ENCODE results near the gene ZBTB22. TPM values are rescaled to one million over a fixed set of nuclear protein-coding genes. Genes with fewer than 3 reads are reported as not detected.
A peak's percentile ranks its signal among the peaks of the same experiment; 100 is the strongest.

ZBTB22 gene
- total RNA-seq, 1 donor from 2014 or later: 7.7 TPM

DNA sequence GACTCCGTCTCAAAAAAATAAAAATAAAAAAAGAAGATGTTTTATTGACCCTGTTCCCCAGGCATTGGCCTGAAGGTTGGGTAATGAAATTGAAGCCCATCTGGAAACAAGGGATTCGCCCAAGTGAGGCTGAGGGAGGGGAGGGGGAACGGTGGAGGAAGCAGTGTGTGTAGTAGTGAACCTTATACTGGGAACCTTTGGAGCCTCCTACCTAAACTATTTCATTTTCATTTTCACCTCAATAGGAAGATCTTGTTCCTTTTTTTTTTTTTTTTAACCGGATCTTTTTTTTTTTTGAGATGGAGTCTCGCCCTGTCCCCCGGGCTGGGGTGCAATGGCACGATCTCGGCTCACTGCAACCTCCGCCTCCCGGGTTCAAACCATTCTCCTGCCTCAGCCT, 13.2 kb upstream of the ZBTB22 start:
- ATAC-seq (no peak), DNase-seq (ENCODE audit: low spot score) (no peak)

DNA sequence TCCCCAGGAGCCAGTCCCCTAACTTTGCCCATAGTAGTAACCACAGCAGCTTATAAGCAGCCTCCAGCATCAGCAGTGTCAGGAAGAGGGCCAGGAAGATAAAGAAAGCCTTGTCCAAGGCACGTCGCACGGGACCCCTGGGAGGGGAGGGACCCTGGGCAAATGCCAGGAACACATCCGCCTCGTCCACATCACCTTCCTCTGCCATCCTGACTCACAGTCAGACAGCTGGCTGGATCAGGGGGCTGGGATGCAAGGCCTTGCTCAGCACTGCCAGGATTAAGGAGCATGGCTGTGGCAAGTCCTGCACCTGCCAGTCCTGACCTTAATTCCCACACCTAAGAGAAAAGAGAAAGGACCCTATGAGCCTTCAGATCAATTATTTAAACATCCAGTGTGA, 11.5 kb upstream of the ZBTB22 start:
- DNase-seq (ENCODE audit: low spot score): no peak
- ATAC-seq: no peak

DNA sequence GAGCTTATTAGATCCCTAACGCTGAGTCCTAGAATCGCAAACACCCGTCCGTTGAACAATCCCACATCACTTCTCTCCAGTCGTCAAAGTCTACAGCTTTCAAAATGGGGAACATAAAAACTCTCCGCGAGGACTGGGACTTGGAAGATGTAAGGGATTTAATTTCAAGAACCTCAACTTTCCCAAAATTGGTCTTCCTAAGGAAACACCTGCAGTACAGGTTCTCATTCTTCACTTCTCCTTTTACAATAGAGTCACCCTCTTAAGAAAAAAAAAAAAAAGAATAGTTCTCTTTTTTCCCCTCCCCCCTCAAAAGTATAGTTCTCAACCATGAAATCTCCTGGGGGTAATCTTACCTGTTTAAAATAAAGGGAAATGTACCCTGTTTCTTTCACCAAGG, 6.6 kb upstream of the ZBTB22 start:
- no peak for ATAC-seq
- DNase-seq (ENCODE audit: low spot score): no peak

DNA sequence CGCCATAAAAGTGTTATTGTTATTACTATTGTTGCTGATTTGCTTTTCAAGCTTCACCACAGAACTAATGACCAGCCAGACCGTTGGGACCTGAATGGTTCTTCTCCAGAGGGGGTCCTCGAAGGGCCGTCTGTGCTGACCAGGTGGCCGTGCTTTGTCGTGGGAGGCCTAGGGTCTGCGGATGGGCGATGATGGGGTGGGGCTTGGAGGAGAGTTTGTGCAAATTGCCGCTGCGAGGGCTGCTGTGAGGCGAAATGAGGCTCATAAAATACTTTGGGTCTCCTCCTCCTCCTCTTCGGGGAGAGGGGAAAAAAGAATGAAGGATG, 6.0 kb upstream of the ZBTB22 start:
- DNase-seq (ENCODE audit: low spot score) (no peak), ATAC-seq (no peak)

DNA sequence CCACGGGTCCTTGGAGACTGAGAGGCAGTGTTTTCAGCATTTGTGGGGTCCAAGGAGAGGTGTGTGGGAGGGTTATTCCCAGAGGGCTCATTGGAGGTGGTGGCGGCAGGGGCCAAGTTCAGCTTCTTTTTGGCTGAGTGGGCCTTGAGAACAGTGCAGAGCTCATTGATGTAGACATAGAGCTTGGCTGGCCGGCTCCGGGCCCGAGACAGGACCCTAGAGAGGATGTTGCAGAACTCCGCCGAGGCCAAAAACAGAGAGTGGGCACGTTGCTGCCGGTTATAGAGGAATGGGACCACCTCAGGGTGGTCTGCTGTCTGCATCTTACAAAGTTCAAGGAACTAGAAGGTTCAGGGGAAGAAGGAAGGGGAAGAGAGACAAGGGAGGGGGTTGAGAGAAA, 3.7 kb upstream of the ZBTB22 start:
- DNase-seq (ENCODE audit: low spot score) (no peak), ATAC-seq (no peak)

DNA sequence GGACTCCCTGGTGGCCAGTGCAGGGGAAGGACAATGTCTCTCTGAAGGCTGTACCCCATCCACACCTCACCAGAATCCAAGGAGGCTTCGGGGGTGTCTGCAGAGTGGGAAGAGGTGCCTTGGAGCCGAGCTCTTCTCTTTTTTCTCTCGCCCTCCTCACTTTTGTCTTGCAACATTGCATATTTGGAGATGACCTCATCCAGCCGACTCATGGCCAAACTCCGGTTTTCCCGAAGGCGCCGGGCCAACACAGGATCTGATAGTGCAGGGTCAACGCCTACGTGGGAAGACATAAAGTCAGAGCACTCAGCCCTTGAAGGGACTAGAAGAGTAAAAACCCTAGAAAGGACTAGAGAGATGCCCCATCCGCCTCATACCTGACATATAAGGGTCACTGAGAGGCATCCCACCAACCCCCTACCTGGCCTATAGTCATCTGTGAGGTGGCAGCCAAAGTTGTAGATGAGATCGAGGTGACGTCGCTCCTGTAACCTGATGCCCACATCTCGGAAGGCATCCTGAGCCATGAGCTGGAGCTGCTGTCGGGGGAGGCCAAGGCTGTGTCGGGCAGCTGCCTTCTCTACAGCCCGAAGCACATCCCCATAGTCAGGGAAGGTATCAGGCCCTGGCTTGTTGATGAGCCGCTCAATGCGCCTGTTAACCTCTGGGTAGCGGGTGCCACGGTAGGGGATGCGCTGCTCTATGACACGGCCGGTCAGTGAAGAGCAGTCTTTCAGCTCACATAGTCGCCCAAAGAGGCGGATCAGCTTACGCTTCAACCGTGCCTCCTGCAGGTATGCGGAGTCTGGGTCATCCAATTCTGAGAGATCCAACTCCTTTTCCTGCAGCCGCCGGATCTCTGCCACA, 3.0 kb upstream of the ZBTB22 start:
- ATAC-seq: no peak

DNA sequence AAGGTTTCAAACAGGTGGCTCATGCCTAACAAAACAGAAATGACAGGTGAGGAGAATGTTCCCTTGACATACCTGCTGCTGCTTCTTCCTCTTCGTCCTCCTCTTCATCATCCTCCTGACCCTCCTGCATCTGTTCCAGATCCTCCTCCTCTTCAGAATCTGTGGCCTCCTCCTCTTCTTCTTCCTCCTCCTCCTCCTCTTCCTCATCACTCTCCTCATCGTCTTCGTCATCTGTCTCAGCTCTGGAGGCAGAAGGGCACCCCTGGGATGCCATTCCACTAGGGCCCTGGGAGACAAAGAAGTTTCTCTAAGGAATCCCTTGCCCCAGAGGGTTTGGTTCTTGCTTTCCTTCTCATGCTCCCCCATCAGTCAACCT, 2.4 kb upstream of the ZBTB22 start:
- ATAC-seq (no peak), DNase-seq (ENCODE audit: low spot score) (no peak)

More for the DNA sequence above, 3.0 kb upstream of the ZBTB22 start:
- DNase-seq (ENCODE audit: low spot score): peak; percentile 65

DNA sequence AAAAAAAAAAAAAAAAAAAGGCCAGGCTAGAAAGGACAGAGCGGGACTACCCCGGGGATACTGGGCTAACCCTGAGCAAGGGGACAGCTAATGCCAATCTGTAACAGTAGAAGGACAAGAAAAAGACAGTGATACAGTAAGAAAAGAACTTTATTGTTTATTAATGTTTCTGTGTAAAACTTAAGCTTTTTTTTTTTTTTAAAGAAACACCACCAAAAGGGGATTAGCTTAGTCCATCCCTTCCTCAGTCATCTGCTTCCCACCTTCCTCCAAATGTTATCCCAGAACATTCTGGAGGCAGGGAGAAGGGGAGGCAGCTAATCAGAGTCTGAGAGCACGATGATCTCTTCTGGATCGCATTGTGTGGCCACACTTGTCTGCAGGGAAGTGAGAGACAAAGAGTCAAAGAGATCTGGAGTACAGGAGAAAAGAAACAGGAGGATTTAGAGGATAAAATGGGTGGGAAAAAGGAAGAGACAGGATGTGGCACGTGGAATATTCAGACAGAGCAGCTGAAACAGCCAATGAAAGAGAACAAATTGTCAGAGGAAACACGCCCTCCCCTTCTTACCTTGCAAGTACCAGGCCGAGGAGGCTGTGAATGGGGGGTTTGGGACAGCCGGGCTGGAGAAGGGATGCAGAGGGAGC, 1.0 kb upstream of the ZBTB22 start:
- ATAC-seq (no peak), DNase-seq (ENCODE audit: low spot score) (no peak)

DNA sequence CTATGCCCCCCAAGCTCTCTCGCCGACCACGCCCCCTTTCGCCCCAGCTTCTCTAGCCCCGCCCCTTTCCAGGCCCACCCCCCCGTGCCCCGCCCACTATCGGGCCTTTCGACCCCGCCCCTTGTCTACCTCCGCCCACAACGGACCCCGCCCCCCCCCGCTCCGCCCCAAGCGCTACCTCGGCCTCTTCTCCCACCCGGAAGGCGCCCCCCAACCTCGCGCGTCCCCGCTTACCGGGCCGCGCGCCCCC, 200 bp downstream of the ZBTB22 start:
- DNase-seq (ENCODE audit: low spot score): no peak
- ATAC-seq: peak; percentile 6

DNA sequence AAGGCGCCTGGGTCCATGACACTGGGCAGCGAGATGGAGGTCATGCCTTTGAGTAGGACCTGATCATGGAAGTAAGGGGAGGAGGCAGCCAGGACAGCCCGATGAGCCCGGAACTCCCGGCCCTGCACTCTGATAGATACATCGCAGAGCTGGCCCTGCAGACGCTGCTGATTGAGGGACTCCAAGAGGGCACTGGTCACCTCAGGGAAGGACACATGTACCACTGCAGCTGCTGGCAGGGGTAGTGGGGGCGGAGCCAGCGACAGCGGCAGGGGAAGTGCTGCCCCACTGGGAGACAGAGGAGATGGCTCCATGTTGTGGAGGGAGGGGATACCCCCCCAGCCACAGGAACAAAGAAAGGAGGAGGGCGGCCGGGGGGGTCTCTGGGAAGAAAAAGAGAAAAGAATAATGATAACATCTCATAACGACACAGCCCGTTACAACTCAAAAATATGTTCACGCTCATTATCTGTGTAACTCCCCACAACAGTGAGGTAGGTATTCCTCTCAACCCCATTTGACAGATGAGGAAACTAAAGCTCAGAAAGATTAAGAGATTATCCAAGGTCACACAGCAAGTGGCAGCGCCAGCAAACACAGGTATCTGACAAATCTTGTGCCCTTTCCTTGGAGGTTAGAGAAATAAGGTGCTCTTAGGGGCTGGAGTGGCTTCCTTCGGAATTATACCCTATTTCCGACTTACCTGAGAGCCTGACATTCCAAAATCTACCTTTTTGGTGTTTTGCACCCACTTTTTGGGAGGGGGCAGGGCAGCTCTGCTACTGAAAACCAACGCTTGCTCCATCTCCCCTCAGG, 733 bp downstream of the ZBTB22 start:
- ATAC-seq (no peak), DNase-seq (ENCODE audit: low spot score) (no peak)

DNA sequence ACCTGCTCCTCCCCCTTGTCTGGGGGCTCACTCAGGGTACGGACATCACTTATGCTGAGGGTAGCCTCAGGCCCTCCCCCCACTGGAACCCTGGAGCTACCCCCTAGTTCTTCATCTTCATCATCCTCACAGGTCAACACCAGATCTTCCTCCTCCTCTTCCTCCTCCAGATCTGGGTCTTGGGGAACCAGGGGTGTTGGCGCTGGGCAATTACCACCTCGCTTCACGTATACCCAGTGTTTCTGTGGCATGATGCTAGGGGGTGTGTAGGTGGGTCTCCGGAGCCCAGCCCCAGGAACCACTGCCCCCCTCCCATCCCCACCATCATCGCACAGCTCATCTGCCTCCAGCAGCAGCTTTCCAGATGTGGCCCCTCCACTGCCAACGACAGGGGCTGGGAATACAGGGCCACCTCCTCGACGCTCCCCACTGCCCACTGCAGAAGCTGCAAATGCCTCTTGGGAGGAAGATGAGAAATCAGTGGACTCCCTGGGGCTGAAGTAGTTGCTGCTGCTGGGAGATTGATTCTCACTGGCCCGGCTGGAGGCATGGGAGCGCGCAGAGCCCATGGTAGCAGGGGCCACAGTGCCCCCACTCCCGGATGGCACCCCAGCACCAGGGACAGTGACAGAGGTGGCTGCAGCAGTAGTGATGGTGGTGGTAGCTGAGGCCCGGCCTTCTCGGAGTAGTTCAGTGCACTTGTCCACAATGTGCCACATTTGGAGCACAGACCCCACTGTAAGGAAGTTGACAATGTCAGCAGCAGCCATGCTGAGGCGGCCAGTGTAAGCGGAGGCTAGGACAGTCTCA, 1.5 kb downstream of the ZBTB22 start:
- no peak for ATAC-seq
- no peak for DNase-seq (ENCODE audit: low spot score)

DNA sequence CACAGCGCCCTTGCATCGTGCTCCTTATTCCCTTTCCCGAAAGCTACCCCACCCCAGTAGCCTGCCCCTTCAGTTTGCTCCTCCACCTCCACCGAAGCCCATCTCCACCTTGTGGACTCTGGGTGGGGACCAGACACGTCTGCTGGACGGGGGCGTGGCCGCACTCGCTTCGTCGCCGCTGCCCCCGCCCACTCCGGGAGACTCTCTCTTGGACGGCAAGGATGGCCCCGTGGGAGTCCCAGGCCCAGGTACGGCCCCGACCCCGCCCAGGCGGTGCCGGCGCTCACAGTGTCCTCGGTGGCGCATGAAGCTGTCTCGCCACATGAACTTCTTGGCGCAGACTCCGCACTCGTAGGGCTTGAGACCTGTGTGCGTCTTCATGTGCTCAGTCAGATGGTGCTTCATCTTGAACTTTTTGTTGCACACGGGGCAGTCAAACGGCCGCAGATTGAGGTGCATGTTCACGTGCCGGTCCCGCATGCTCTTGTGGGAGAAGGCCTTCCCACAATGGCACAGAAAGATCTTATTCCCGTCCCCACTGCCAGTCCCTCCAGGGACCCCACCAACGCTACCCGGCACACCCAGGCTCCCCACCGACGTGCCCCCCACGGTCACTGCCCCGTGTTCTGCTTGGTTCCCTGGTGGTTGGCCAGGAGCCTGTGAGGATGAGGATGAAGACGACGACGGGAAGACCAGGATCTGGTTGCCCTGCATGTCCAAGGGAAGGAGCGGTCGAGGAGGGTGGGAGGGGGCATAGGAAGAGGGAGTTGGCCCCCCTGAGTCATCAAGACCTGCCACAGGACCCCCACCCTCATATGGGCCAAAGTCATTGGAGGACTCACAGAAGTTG, 2.4 kb downstream of the ZBTB22 start:
- no peak for ATAC-seq

DNA sequence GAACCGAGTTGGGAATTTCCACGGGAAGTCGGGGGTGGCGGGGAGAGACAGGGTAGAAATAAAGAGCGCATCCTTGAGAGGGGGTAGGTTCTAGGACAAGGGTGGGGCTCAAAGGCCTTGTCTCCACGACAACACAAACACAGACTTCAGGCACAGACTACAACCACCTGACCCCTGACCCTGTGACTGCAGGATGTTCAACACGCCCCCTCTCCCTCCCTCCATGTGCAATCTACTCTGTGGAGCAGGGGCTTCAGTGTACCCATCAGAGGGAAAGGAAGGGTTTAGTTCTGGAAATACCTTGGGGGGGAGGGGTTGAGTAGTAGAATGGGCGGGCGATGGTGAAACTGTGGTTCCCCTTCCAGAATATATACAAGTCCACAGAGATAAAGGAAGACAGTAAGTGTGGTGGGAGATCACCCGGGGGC, 3.0 kb downstream of the ZBTB22 start:
- no peak for DNase-seq (ENCODE audit: low spot score)

More for the DNA sequence above, 2.4 kb downstream of the ZBTB22 start:
- no peak for DNase-seq (ENCODE audit: low spot score)

DNA sequence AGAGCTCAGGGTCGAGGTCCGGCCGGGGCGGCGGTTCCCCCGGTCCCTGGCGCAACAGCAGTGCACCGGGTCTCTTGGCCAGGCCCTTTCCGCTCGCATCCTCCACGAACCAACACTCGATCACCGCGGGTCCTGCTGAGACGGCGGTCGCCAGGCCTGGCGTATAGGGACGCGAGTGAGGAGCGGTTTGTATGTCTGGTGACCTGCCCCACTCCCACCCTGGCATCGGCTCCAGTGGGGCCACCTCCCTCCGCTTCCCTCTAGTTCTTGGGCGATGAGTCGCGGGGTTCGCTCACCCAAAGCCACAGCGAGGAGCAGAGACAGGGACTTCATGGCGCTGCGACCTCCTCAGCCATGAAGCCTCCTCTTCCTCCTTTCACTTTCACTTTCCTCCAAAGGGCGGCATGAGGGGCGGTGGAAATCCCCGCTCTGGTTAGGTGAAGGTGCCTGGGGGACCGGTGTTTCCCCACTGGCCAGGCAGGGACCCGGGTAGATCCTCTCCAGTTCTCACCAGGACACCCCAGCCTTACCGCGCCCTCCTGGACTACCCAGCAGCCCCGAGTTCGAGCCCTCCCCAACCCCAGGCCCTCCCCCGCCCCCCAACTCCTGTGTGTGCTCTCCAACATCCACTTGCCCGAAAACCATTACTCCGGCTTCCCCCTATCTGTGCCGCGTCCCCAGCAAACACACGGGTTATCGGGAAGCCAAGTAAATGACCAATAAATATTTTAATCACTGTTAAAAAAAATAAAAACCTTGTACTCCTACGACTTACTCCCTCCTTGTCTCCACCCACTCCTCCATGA, 3.6 kb downstream of the ZBTB22 start, which contains the start of gene TAPBP:
TSS of gene TAPBP (minus strand) at position 370 of the 806 bp plus-strand sequence. CDS start at position 333, 37 bp downstream.
- ATAC-seq (peak; percentile 31), DNase-seq (ENCODE audit: low spot score) (no peak)

More for the DNA sequence above, 3.0 kb downstream of the ZBTB22 start:
- peak; percentile 8 for ATAC-seq

DNA sequence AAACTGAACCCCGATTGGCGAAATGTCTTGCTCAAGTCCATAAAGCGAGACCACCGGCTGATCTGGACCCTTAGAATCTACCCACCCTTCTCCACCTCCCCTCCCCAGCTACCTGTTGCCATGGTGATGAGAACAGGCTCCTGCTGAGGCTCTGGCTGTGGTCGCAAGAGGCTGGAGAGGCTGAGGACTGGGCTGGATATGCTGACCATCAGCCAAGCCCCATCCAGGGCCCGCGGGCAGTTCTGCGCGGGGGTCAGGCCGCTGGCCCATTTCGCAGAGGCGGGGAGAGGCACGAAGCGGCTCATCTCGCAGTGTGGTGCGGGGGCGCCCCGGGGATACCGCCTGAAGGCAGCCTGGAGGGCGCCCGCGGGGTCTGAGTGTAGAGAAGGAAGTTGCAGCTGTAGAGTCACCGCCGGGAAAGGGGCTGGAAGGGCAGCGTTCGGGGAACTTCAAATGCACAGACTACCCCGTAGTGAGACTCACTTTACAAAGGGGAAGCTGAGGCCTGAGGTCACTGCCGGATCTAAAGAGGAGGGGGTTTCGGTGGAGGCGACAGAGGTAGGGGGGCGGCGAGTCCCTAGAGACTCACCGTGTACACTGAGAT, 4.3 kb downstream of the ZBTB22 start:
- ATAC-seq: peak; percentile 4
- no peak for DNase-seq (ENCODE audit: low spot score)

DNA sequence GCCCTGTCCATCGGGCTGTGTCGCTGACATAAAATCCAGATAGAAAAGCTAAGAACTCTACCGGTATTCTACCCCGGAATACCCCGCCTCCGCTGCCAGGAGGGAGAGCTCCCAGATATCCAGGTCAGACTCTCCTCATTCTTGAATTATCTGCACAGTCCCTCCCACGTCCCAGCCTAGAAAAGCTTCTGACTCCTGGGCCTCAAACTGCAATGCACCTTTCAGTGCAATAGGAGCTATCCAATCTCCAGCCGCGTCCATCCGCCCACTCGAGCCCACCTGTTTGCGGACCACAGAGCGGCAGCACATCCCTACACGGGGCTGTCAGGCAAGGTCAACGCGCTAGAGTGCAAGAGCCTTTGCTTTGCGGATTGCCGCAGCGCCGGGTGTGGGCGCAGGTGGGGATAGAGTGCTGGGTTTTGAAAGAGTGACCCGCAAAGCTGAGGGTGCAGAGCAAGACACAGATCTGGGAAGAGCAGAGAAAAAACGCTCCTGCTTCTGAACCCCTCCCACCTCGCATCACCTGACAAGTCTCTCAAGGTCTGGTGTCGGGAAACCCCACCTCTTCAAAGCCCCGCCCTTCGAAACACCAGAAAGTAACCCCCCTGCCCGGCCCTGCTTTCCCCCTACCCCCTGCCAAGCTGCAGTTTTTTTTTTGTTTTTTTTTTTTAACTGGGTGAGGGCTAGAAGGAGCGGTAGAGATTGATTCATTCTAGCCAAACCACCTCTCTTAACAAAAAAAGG, 5.0 kb downstream of the ZBTB22 start:
- DNase-seq (ENCODE audit: low spot score): peak; percentile 80
- peak; percentile 67 for ATAC-seq

DNA sequence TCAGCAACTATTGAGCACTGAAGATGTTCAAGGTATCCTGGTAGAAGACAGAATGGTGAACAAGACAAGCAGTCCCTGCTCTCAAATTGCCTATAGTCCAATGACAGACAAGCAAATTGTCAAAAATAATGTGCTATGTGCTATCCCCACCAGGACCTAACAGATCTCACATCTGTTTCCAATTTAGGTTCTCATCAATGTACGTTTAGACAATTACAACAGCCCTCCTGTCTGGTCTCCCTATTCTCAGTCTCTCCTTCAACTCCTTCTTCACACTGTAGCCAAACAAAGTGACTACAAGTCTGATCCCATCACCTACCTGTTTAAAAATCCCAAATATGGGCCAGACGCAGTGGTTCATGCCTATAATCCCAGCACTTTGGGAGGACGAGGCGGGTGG, 11.2 kb downstream of the ZBTB22 start:
- no peak for DNase-seq (ENCODE audit: low spot score)

DNA sequence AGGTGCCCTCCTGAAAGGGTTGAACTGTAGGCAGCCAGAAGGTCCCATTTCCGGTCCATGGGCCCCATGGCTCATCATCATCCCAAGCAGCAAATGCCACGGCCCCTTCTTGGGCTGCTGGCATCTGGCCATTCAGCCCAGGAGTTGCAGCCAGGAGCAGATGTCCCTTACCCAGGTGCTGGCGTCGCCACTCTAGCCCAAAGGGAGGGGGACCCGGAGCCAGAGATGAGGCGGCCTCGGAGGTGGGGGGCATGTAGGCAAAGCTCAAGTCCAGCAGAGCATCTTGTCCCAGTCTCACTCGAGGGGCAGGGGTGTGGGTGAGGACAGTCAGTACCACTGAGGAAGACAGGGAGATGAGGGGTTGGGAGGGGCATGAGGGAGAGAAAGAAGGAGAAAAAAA, 12.5 kb downstream of the ZBTB22 start:
- ATAC-seq (no peak), DNase-seq (ENCODE audit: low spot score) (no peak)

More for the DNA sequence above, 11.2 kb downstream of the ZBTB22 start:
- no peak for ATAC-seq
